Caco-2 (cell line): ENCODE measurements around the gene DPF3. TPM values are rescaled to one million over a fixed set of nuclear protein-coding genes. Genes with fewer than 3 reads are reported as not detected.

ENCODE experiments used
- BruUV-seq: library from RNA; stranded (reverse); fragments of 400-500 nt; replicated peaks from 2 replicates; lab custom pipeline; 2021; lab: Mats Ljungman, UMichigan
- CTCF ChIA-PET: fragments of 300-600 bp; sonication (Branson Sonifier 250); formaldehyde crosslinking; loops from one replicate; lab custom pipeline; 2022; ENCODE audit warnings: antibody characterized with exemption; lab: Charles Lee
- POLR2A ChIA-PET: fragments of 300-600 bp; sonication (Branson Sonifier 250); formaldehyde crosslinking; loops from one replicate; lab custom pipeline; 2022; ENCODE audit warnings: antibody characterized with exemption; lab: Charles Lee
- DNase-seq, 2 experiments: peaks; one replicate each; pipeline versions ENCODE4 v3.0.0 to v3.0.0-alpha.2; 2020 to 2022
- H3K27me3 ChIP-seq: replicated peaks from 2 replicates; pipeline ENCODE4 v1.6.0; 2011; ENCODE audit warnings: low read length; ENCODE audit not compliant: control insufficient read depth, insufficient read depth
- H3K36me3 ChIP-seq: 2 replicates; pipeline ENCODE4 v1.5.1; 2011; ENCODE audit warnings: low read length; ENCODE audit not compliant: control insufficient read depth, insufficient read depth
- H3K4me1 ChIP-seq: fragments of 250-450 bp; sonication (Bioruptor Pico); 2 replicates; pipeline ENCODE4 v1.5.1; 2020; ENCODE audit warnings: mild to moderate bottlenecking
- H3K4me3 ChIP-seq: 2 replicates; pipeline ENCODE4 v1.5.1; 2011; ENCODE audit warnings: low read depth, mild to moderate bottlenecking, control low read depth, low read length
- H3K9me3 ChIP-seq: fragments of 250-450 bp; sonication (Bioruptor Pico); 2 replicates; pipeline ENCODE4 v1.5.1; 2020; ENCODE audit warnings: mild to moderate bottlenecking, moderate library complexity
- H3K27ac Mint-ChIP-seq: one replicate; pipeline ENCODE4 v1.8.0; 2022; ENCODE audit warnings: mixed read lengths; ENCODE audit not compliant: unreplicated experiment
- H3K27me3 Mint-ChIP-seq: one replicate; pipeline ENCODE4 v1.8.0; 2022; ENCODE audit warnings: mixed read lengths; ENCODE audit not compliant: insufficient read depth, unreplicated experiment
- H3K36me3 Mint-ChIP-seq: one replicate; pipeline ENCODE4 v1.8.0; 2022; ENCODE audit warnings: mild to moderate bottlenecking, mixed read lengths; ENCODE audit not compliant: insufficient read depth, unreplicated experiment
- H3K4me1 Mint-ChIP-seq: one replicate; pipeline ENCODE4 v1.8.0; 2022; ENCODE audit warnings: low read depth, mixed read lengths; ENCODE audit not compliant: unreplicated experiment
- H3K4me3 Mint-ChIP-seq: one replicate; pipeline ENCODE4 v1.8.0; 2022; ENCODE audit warnings: mild to moderate bottlenecking, moderate library complexity, mixed read lengths; ENCODE audit not compliant: unreplicated experiment
- H3K9me3 Mint-ChIP-seq: one replicate; pipeline ENCODE4 v1.8.0; 2022; ENCODE audit warnings: mixed read lengths; ENCODE audit not compliant: unreplicated experiment
- CTCF ChIP-seq, 2 experiments: fragments of 200-600 bp in 1 of 2; IDR thresholded peaks; 1 replicate in 1 of 2; 2 replicates in 1 of 2; pipeline versions ENCODE4 v1.5.1 to v1.8.0; 2011 to 2022; ENCODE audit warnings: antibody characterized with exemption in 1 of 2, control low read depth in 1 of 2, inconsistent platforms in 1 of 2, low read depth in 1 of 2, low read length in 1 of 2, mild to moderate bottlenecking in 1 of 2, moderate library complexity in 1 of 2; ENCODE audit not compliant: insufficient read depth in 1 of 2, severe bottlenecking in 1 of 2, unreplicated experiment in 1 of 2
- intact Hi-C: fragments of 100-400 bp; cut with micrococcal nuclease; formaldehyde crosslinking; loops from one replicate; pipeline ENCODE4 v1.10.0; 2022; ENCODE audit not compliant: unreplicated experiment
- total RNA-seq: library from RNA; stranded (reverse); gene quantifications from 2 replicates; pipeline ENCODE4 v1.2.3, GENCODE V29; 2022

Gene DPF3
- total RNA-seq, 1 experiment from 2014 or later, result not detected

DNA sequence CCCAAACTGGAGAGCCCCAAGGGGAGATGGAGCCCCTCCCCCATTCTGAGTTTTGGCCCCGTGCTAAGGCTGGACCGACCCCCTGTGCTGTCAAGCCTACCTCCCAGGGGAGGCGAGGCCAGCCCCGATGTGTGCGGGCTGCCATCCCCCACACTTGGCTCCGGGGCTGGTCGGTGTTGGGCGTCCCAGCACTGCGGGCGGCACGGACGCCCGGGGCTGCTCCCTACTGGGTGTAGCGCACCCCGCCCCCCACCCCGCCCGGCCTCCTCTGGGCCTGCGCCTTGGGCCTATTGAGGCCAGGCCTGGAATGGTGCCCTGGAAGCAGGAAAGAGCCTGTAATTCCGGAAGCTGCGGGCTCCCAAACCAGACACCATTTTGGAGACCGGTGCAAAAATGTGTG, 35.0 kb upstream of the DPF3 start:
- no peaks in the 10 kb centered on the region for H3K9me3 ChIP-seq
- no peak for TF ChIP-seq CTCF (IDR thresholded peaks at IDR 0.05; ENCODE audit: insufficient read depth in 1 of 2, low read depth in 1 of 2, low read length in 1 of 2, severe bottlenecking in 1 of 2, unreplicated experiment in 1 of 2)
- Mint-ChIP-seq H3K9me3 (no peaks in the 10 kb centered on the region), H3K36me3 (no peaks in the 10 kb centered on the region), H3K27me3 (peaks cover 6% of the 10 kb centered on the region), H3K4me1 (no peaks in the 10 kb centered on the region), H3K4me3 (no peak overlapping the region), H3K27ac (no peak overlapping the region)
- H3K27me3 ChIP-seq, result no peaks in the 10 kb centered on the region
- BruUV-seq, result no TSS peak
- intact Hi-C loops, result no loop called here
- no peak overlapping the region for H3K4me3 ChIP-seq
- no peaks in the 10 kb centered on the region for H3K4me1 ChIP-seq
- POLR2A ChIA-PET, result no interaction called here
- CTCF ChIA-PET, result no interaction called here
- DNase-seq, result no peak
- no peaks in the 10 kb centered on the region for H3K36me3 ChIP-seq

DNA sequence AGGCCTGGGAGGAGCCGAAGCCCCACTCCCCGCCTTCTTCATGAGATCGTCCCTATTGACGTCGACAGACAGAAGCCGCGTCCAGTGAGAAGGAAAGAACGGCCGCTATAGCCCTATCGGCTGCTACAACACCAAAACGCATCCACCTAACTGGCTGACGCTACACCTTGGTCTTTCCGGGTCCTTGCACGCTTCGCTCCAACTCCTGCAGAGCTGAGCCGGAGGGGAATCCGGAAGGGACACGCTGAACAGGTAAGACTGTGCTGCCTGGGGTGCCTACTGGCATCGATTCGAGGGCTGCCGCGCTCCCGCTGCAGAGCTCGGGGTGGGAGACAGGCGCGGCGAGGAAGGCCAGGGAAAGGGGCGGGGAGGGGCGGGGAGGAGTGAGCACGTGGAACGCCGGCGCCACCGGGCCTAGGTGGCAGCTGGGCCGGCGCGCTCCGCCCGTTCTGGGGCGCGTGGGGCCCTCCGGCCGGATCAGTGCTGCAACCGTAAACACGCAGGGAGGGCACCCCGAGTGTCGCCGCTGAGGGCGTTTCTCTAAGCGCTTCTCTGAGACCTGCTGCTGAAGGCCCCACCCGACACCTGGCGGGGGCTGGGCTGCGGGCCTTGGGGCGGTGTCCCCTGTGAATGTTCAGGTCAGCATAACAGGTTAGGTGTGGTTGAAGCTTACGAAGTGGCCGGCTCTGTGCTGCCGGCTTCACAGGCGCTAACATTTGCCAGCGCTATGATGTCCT, 32.6 kb upstream of the DPF3 start, which contains the start of gene DCAF4:
DCAF4 (plus strand) TSS at position 173 of the 737 bp plus-strand sequence. CDS start 11,515 bp downstream, outside the sequence.
- H3K9me3 ChIP-seq, result no peaks in the 10 kb centered on the region
- no peaks in the 10 kb centered on the region for H3K27me3 ChIP-seq
- BruUV-seq, result no TSS peak
- H3K4me1 ChIP-seq, result no peaks in the 10 kb centered on the region
- Mint-ChIP-seq H3K9me3 (no peaks in the 10 kb centered on the region), H3K27ac (peak within 1 kb of the TSS; percentile 67), H3K27me3 (peaks cover 6% of the 10 kb centered on the region), H3K36me3 (no peaks in the 10 kb centered on the region), H3K4me1 (no peaks in the 10 kb centered on the region), H3K4me3 (peak within 1 kb of the TSS; percentile 87)
- no peak for TF ChIP-seq CTCF (IDR thresholded peaks at IDR 0.05; ENCODE audit: insufficient read depth in 1 of 2, low read depth in 1 of 2, low read length in 1 of 2, severe bottlenecking in 1 of 2, unreplicated experiment in 1 of 2)
- H3K4me3 ChIP-seq, result peak within 1 kb of the TSS; percentile 78
- H3K36me3 ChIP-seq, result no peaks in the 10 kb centered on the region
- POLR2A ChIA-PET, result interaction anchor here (0.6 kb wide), 2 partner anchors 341 to 1738 kb away, joined by 3 read pairs; no protein-coding TSS in a partner anchor
- peak; percentile 97 to 99 for DNase-seq
- CTCF ChIA-PET, result interaction anchor here (0.8 kb wide), 1 partner anchor 412 kb away, joined by 3 read pairs; no protein-coding TSS in a partner anchor
- intact Hi-C loops, result loop anchor here (1.0 kb wide), 2 partner anchors 32 to 101 kb away; partner anchors contain the start of genes DPF3 and ZFYVE1

- Histone ChIP-seq H3K27me3 (no peaks in the 10 kb centered on the region), H3K36me3 (no peaks in the 10 kb centered on the region), H3K9me3 (no peaks in the 10 kb centered on the region), H3K4me1 (no peaks in the 10 kb centered on the region), H3K4me3 (peak overlapping the region; percentile 50)
- intact Hi-C loops, result loop anchor here (1.0 kb wide), 2 partner anchors 32 to 101 kb away; partner anchors contain the start of genes DPF3 and ZFYVE1
- H3K36me3 Mint-ChIP-seq, result no peaks in the 10 kb centered on the region
- TF ChIP-seq CTCF (IDR thresholded peaks at IDR 0.05; ENCODE audit: insufficient read depth in 1 of 2, low read depth in 1 of 2, low read length in 1 of 2, severe bottlenecking in 1 of 2, unreplicated experiment in 1 of 2), result no peak
- H3K9me3 Mint-ChIP-seq, result no peaks in the 10 kb centered on the region
- peak overlapping the region; percentile 67 for H3K27ac Mint-ChIP-seq
- ChIA-PET POLR2A (interaction anchor here (0.6 kb wide), 1 partner anchor 342 kb away, joined by 3 read pairs; no protein-coding TSS in a partner anchor), CTCF (interaction anchor here (0.8 kb wide), 1 partner anchor 412 kb away, joined by 3 read pairs; no protein-coding TSS in a partner anchor)
- peak overlapping the region; percentile 87 for H3K4me3 Mint-ChIP-seq
- H3K27me3 Mint-ChIP-seq, result peaks cover 6% of the 10 kb centered on the region
- DNase-seq, result no peak
- no peaks in the 10 kb centered on the region for H3K4me1 Mint-ChIP-seq
- BruUV-seq, result no TSS peak
Measured at GRCh38 chr14:72925815-72926291, 32.0 kb upstream of the DPF3 start.
